Measurements from ENCODE around the gene SRP14. TPM values are rescaled to one million over a fixed set of nuclear protein-coding genes. Genes with fewer than 3 reads are reported as not detected.

SRP14 gene
- polyA plus RNA-seq, 2 of the 4 experiments (the other 2 are of a cell fraction) = 306 to 374 TPM

- peaks cover 40% of the 10 kb centered on the region for H3K4me1 ChIP-seq
- POLR2A ChIA-PET = no interaction called here
- no peak overlapping the region for H3K4me2 ChIP-seq
- CTCF ChIA-PET = interaction anchor here (1.7 to 12.9 kb wide), 3 partner anchors 65 to 231 kb away, joined by 13 to 174 read pairs (median 102); partner anchors contain the start of gene BMF
- H3K27ac ChIP-seq = no peak overlapping the region
- WGBS (ENCODE audit: missing lambda C conversion rate) = 96% methylated on average over 5 of the region's 5 CpGs
- DNase-seq (ENCODE audit: low read depth in 1 of 2, low spot score in 1 of 2) (no peak), FAIRE-seq (no peak), ATAC-seq (no peak)
- TF ChIP-seq ZSCAN20 (CRISPR knock-in tag; IDR thresholded peaks at IDR 0.05) (no peak), USF2 (IDR thresholded peaks at IDR 0.05) (no peak), HES2 (IDR thresholded peaks at IDR 0.05) (no peak), GATA3 (IDR thresholded peaks at IDR 0.05; ENCODE audit: borderline replicate concordance) (no peak), KDM1A (IDR thresholded peaks at IDR 0.05; ENCODE audit: low read depth) (no peak), EHF (CRISPR knock-in tag; IDR thresholded peaks at IDR 0.05) (no peak), RAD21 (conservative IDR thresholded peaks at IDR 0.05 in 1 of 2, IDR thresholded peaks at IDR 0.05 in 1 of 2) (no peak), KDM5A (IDR thresholded peaks at IDR 0.05) (no peak), JUNB (IDR thresholded peaks at IDR 0.05) (no peak), CEBPB (IDR thresholded peaks at IDR 0.05) (no peak), REST (IDR thresholded peaks at IDR 0.05) (no peak), POLR2AphosphoS2 (conservative IDR thresholded peaks at IDR 0.05; ENCODE audit: low read length) (no peak), CBX2 (IDR thresholded peaks at IDR 0.05; ENCODE audit: borderline replicate concordance, low read depth) (no peak), BCL3 (IDR thresholded peaks at IDR 0.05) (no peak), E2F6 (IDR thresholded peaks at IDR 0.05; ENCODE audit: borderline replicate concordance, low read depth) (no peak)
- H3K4me3 ChIP-seq = no peak overlapping the region
- no peaks in the 10 kb centered on the region for H3K9me3 ChIP-seq
Measured at GRCh38 chr15:40042791-40043320, 3.9 kb upstream of the SRP14 start.

- ChIA-PET CTCF (interaction anchor here (1.1 to 12.9 kb wide), 6 partner anchors 11 to 233 kb away, joined by 3 to 174 read pairs (median 6); partner anchors contain the start of gene BMF), POLR2A (no interaction called here)
- Histone ChIP-seq H3K4me2 (no peak overlapping the region; the same call in 2 of the 3 replicates), H3K9me3 (no peaks in the 10 kb centered on the region), H3K4me3 (no peak overlapping the region), H3K4me1 (peaks cover 23% of the 10 kb centered on the region; the same call in 2 of the 3 replicates), H3K27ac (no peak overlapping the region)
- no peak for ATAC-seq
- WGBS (ENCODE audit: missing lambda C conversion rate) = 96% methylated on average over 3 of the region's 3 CpGs
- FAIRE-seq = no peak
- TF ChIP-seq RAD21 (conservative IDR thresholded peaks at IDR 0.05 in 1 of 2, IDR thresholded peaks at IDR 0.05 in 1 of 2) (no peak), RNF2 (IDR thresholded peaks at IDR 0.05; ENCODE audit: borderline replicate concordance, low read depth) (no peak), CBX8 (IDR thresholded peaks at IDR 0.05) (no peak), JUNB (IDR thresholded peaks at IDR 0.05) (no peak), BHLHE40 (IDR thresholded peaks at IDR 0.05; ENCODE audit: low read depth, low read length) (no peak), KDM1A (IDR thresholded peaks at IDR 0.05; ENCODE audit: low read depth) (no peak), EHF (CRISPR knock-in tag; IDR thresholded peaks at IDR 0.05) (no peak), SREBF2 (IDR thresholded peaks at IDR 0.05) (no peak), NPAS2 (CRISPR knock-in tag; IDR thresholded peaks at IDR 0.05; ENCODE audit: borderline replicate concordance) (no peak), HOXA7 (CRISPR knock-in tag; IDR thresholded peaks at IDR 0.05) (no peak), EP300 (IDR thresholded peaks at IDR 0.05) (no peak), RCOR1 (IDR thresholded peaks at IDR 0.05; ENCODE audit: low read depth, low read length) (no peak)
- DNase-seq (ENCODE audit: low read depth in 1 of 2, low spot score in 1 of 2) = no peak
Measured at GRCh38 chr15:40040770-40041169, 1.8 kb upstream of the SRP14 start.

Data from A549 (cell line).